ENCODE measurements around the gene LAIR1. TPM values are rescaled to one million over a fixed set of nuclear protein-coding genes. Genes with fewer than 3 reads are reported as not detected.

The LAIR1 gene
- total RNA-seq, 1 donor from 2014 or later, result not detected

- no peak overlapping the region for H3K27ac ChIP-seq
- no peaks in the 10 kb centered on the region for H3K36me3 ChIP-seq
- H3F3A ChIP-seq (ENCODE audit: low read depth), result no peaks in the 10 kb centered on the region
- H3K4me3 ChIP-seq, result no peak overlapping the region
- H3K4me1 ChIP-seq, result no peaks in the 10 kb centered on the region
- no peak for DNase-seq (ENCODE audit: low spot score)
- Mint-ChIP-seq H3K27ac (no peak overlapping the region), H3K36me3 (no peaks in the 10 kb centered on the region), H3K4me1 (no peaks in the 10 kb centered on the region), H3K4me3 (no peak overlapping the region), H3K9me3 (peaks cover 2% of the 10 kb centered on the region), H3K27me3 (ENCODE audit: insufficient read depth, low read depth) (peaks cover 20% of the 10 kb centered on the region)
- no peaks in the 10 kb centered on the region for H4K20me1 ChIP-seq (ENCODE audit: low read depth)
- H3K27me3 ChIP-seq, result peaks cover 17% of the 10 kb centered on the region
- H3K9me3 ChIP-seq (ENCODE audit: low read depth), result no peaks in the 10 kb centered on the region
- TF ChIP-seq CTCF (IDR thresholded peaks at IDR 0.05), result no peak
- no peak for TF ChIP-seq EZH2phosphoT487 (IDR thresholded peaks at IDR 0.05)
- no peak for TF ChIP-seq EZH2 (IDR thresholded peaks at IDR 0.05)
- H3K9ac ChIP-seq, result no peak overlapping the region
- H3K79me2 ChIP-seq (ENCODE audit: low read depth), result no peaks in the 10 kb centered on the region
- H2AFZ ChIP-seq (replicated peaks), result no peak overlapping the region
- no peak overlapping the region for H3K4me2 ChIP-seq
Observed at GRCh38 chr19:54305141-54305540, 59.6 kb downstream of the LAIR1 start.

- no peak for DNase-seq (ENCODE audit: low spot score)
- Histone ChIP-seq H3K9ac (no peak overlapping the region), H3F3A (ENCODE audit: low read depth) (no peaks in the 10 kb centered on the region), H3K4me2 (no peak overlapping the region), H3K4me3 (no peak overlapping the region), H3K79me2 (ENCODE audit: low read depth) (no peaks in the 10 kb centered on the region), H3K36me3 (no peaks in the 10 kb centered on the region), H3K4me1 (no peaks in the 10 kb centered on the region), H3K9me3 (ENCODE audit: low read depth) (no peaks in the 10 kb centered on the region), H3K27me3 (peaks cover 39% of the 10 kb centered on the region), H2AFZ (replicated peaks) (no peak overlapping the region), H4K20me1 (ENCODE audit: low read depth) (no peaks in the 10 kb centered on the region), H3K27ac (no peak overlapping the region)
- Mint-ChIP-seq H3K27ac (no peak overlapping the region), H3K9me3 (peaks cover under 1% of the 10 kb centered on the region), H3K4me3 (no peak overlapping the region), H3K27me3 (ENCODE audit: insufficient read depth, low read depth) (peaks cover 26% of the 10 kb centered on the region), H3K4me1 (no peaks in the 10 kb centered on the region), H3K36me3 (no peaks in the 10 kb centered on the region)
- TF ChIP-seq EZH2 (IDR thresholded peaks at IDR 0.05) (no peak), EZH2phosphoT487 (IDR thresholded peaks at IDR 0.05) (no peak), CTCF (IDR thresholded peaks at IDR 0.05) (no peak)
Observed at GRCh38 chr19:54302257-54302656, 62.5 kb downstream of the LAIR1 start.

Other genes with a start within 250 kb of the LAIR1 start
- 9.4 and 18.0 TPM in 2 replicates for gene TFPT, start 249.3 kb downstream of the LAIR1 start, total RNA-seq (ENCODE audit: low replicate concordance)
- gene PRPF31, start 249.2 kb downstream of the LAIR1 start, total RNA-seq (ENCODE audit: low replicate concordance), result 62.0 and 64.4 TPM in 2 replicates
- 23.2 and 29.4 TPM in 2 replicates for gene CNOT3, start 227.2 kb downstream of the LAIR1 start, total RNA-seq (ENCODE audit: low replicate concordance)
- gene LENG1, start 205.2 kb downstream of the LAIR1 start, total RNA-seq (ENCODE audit: low replicate concordance), result 2.7 and 5.4 TPM in 2 replicates
- gene TMC4, start 191.8 kb downstream of the LAIR1 start, total RNA-seq (ENCODE audit: low replicate concordance), result 0.46 TPM in 1 of 2 replicates, not detected in the other
- gene MBOAT7, start 175.4 kb downstream of the LAIR1 start, total RNA-seq (ENCODE audit: low replicate concordance), result 20.0 and 91.0 TPM in 2 replicates
- 10.3 and 37.3 TPM in 2 replicates for gene TSEN34, start 173.6 kb downstream of the LAIR1 start, total RNA-seq (ENCODE audit: low replicate concordance)
- gene RPS9, start 164.1 kb downstream of the LAIR1 start, total RNA-seq (ENCODE audit: low replicate concordance), result 1,773 and 2,732 TPM in 2 replicates
- gene LILRB3, start 141.9 kb downstream of the LAIR1 start, total RNA-seq (ENCODE audit: low replicate concordance), result not detected in 2 replicates
- gene LILRA6, start 122.1 kb downstream of the LAIR1 start, total RNA-seq (ENCODE audit: low replicate concordance), result not detected in 2 replicates
- not detected in 2 replicates for gene LILRB5, start 107.7 kb downstream of the LAIR1 start, total RNA-seq (ENCODE audit: low replicate concordance)
- gene LILRB2, start 83.8 kb downstream of the LAIR1 start, total RNA-seq (ENCODE audit: low replicate concordance), result not detected in 2 replicates
- not detected in 2 replicates for gene LILRA5, start 51.8 kb downstream of the LAIR1 start, total RNA-seq (ENCODE audit: low replicate concordance)
- not detected in 2 replicates for gene LILRA4, start 25.8 kb downstream of the LAIR1 start, total RNA-seq (ENCODE audit: low replicate concordance)
- gene TTYH1, start 50.5 kb upstream of the LAIR1 start, total RNA-seq (ENCODE audit: low replicate concordance), result 34.2 and 128 TPM in 2 replicates
- 36.6 and 90.1 TPM in 2 replicates for gene LENG8, start 84.3 kb upstream of the LAIR1 start, total RNA-seq (ENCODE audit: low replicate concordance)
- 0.79 and 4.0 TPM in 2 replicates for gene LENG9, start 98.8 kb upstream of the LAIR1 start, total RNA-seq (ENCODE audit: low replicate concordance)
- 1.1 TPM in 1 of 2 replicates, not detected in the other for gene CDC42EP5, start 108.4 kb upstream of the LAIR1 start, total RNA-seq (ENCODE audit: low replicate concordance)
- not detected in 2 replicates for gene LAIR2, start 137.9 kb upstream of the LAIR1 start, total RNA-seq (ENCODE audit: low replicate concordance)
- not detected in 2 replicates for gene LILRA2, start 208.9 kb upstream of the LAIR1 start, total RNA-seq (ENCODE audit: low replicate concordance)
- not detected in 2 replicates for gene LILRA1, start 228.7 kb upstream of the LAIR1 start, total RNA-seq (ENCODE audit: low replicate concordance)

All from neural progenitor cell (in vitro differentiated cells).